K562 (cell line): ENCODE results near the gene DNAAF8. TPM values are rescaled to one million over a fixed set of nuclear protein-coding genes. Genes with fewer than 3 reads are reported as not detected.
A peak's percentile ranks its signal among the peaks of the same experiment; 100 is the strongest.

Experiments
- C11orf30 ChIP-seq: fragments of 450-650 bp; IDR thresholded peaks from 2 replicates; pipeline ENCODE4 v1.6.1; 2016; ENCODE audit warnings: low read depth, mild to moderate bottlenecking
- CCNT2 ChIP-seq: IDR thresholded peaks from 2 replicates; pipeline ENCODE4 v1.6.1; 2011; ENCODE audit warnings: borderline replicate concordance, low read depth, mild to moderate bottlenecking, moderate library complexity, mixed read lengths, low read length; ENCODE audit not compliant: insufficient read length; ENCODE audit errors: extremely low read depth
- CEBPG ChIP-seq, 3 experiments: fragments of 200-800 bp in 1 of 3; sonication (Bioruptor generic) in 1 of 3; sonication (generic) in 1 of 3; formaldehyde crosslinking in 1 of 3; IDR thresholded peaks in 2 of 3; conservative IDR thresholded peaks in 1 of 3; 2 replicates each; pipeline versions ENCODE4 v1.6.1 to v1.8.0; 2016 to 2022; ENCODE audit warnings: missing compliant biosample characterization in 2 of 3, missing genetic modification characterization in 2 of 3, mild to moderate bottlenecking in 1 of 3, missing genetic modification reagents in 1 of 3
- HIVEP1 ChIP-seq: fragments of 250-450 bp; sonication (Bioruptor Pico); IDR thresholded peaks from 2 replicates; pipeline ENCODE4 v1.4.0; 2020; ENCODE audit warnings: mild to moderate bottlenecking
- KAT2B ChIP-seq: IDR thresholded peaks from one replicate; pipeline ENCODE4 v1.6.1; 2012; ENCODE audit warnings: low read depth, mild to moderate bottlenecking, control low read depth, inconsistent platforms, low read length, moderate library complexity
- MTA3 ChIP-seq: fragments of 450-650 bp; formaldehyde crosslinking; IDR thresholded peaks from 2 replicates; pipeline ENCODE4 v1.6.1; 2017; ENCODE audit warnings: mild to moderate bottlenecking, borderline replicate concordance
- PHF8 ChIP-seq: fragments of 200-600 bp; sonication (generic); IDR thresholded peaks from 2 replicates; pipeline ENCODE4 v1.6.1; 2012; ENCODE audit warnings: mixed run types, mild to moderate bottlenecking, inconsistent platforms, low read length, moderate library complexity, borderline replicate concordance
- PPARD ChIP-seq: fragments of 250-450 bp; sonication (Bioruptor Pico); IDR thresholded peaks from 2 replicates; pipeline ENCODE4 v1.8.0; 2022; ENCODE audit warnings: inconsistent platforms, mild to moderate bottlenecking, moderate library complexity
- RBM14 ChIP-seq: fragments of 200-400 bp; formaldehyde crosslinking; IDR thresholded peaks from 2 replicates; pipeline ENCODE4 v1.6.1; 2018; ENCODE audit warnings: low read depth, mild to moderate bottlenecking, low read length, moderate library complexity, borderline replicate concordance; ENCODE audit not compliant: insufficient read depth
- TARDBP ChIP-seq: fragments of 450-650 bp; IDR thresholded peaks from 2 replicates; pipeline ENCODE4 v1.6.1; 2016
- TFAM ChIP-seq: fragments of 250-450 bp; sonication (Bioruptor Pico); conservative IDR thresholded peaks from 2 replicates; pipeline ENCODE4 v1.5.0; 2021; ENCODE audit warnings: mild to moderate bottlenecking, moderate library complexity
- THRAP3 ChIP-seq: fragments of 450-650 bp; IDR thresholded peaks from 2 replicates; pipeline ENCODE4 v1.6.1; 2016; ENCODE audit warnings: mild to moderate bottlenecking, inconsistent platforms, borderline replicate concordance
- ZNF224 ChIP-seq: sonication (generic); formaldehyde crosslinking; IDR thresholded peaks from 2 replicates; pipeline ENCODE4 v1.8.0; 2022; ENCODE audit warnings: mild to moderate bottlenecking, missing genetic modification reagents
- ZNF77 ChIP-seq: fragments of 250-450 bp; sonication (Bioruptor Pico); IDR thresholded peaks from 2 replicates; pipeline ENCODE4 v1.5.0; 2020
- ZNF785 ChIP-seq: fragments of 250-450 bp; sonication (Bioruptor Pico); IDR thresholded peaks from 2 replicates; pipeline ENCODE4 v1.4.0; 2020; ENCODE audit warnings: mild to moderate bottlenecking
- polyA plus RNA-seq, 8 experiments: library from polyadenylated mRNA; depleted of rRNA in 4 of 8; stranded (reverse) in 5 of 8; unstranded in 3 of 8; fragments of >200 nt; fragmentation: Nextera tagmentation in 2 of 8; fragmentation: Illumina TruSeq in 1 of 8; extraction: Ambion mirVana in 2 of 8; extraction: Trizol in 1 of 8; gene quantifications; 2 replicates each; pipeline versions ENCODE4 v1.2.1 to v1.2.3, GENCODE V29; 2011 to 2014; ENCODE audit warnings: inconsistent platforms in 1 of 8, missing spikeins in 1 of 8
- total RNA-seq, 7 experiments: library from RNA; depleted of rRNA in 6 of 7; stranded (reverse); fragments of >200 nt in 6 of 7; fragmentation: Illumina TruSeq in 2 of 7; extraction: Trizol in 2 of 7; gene quantifications; 2 replicates each; pipeline versions ENCODE4 v1.2.1 to v1.2.3, GENCODE V29; 2011 to 2021; ENCODE audit warnings: low replicate concordance in 1 of 7
- TF ChIP-seq, protein P1 (sequence below), 2 experiments: fragments of 450-650 bp; formaldehyde crosslinking in 1 of 2; IDR thresholded peaks; 2 replicates each; pipeline versions ENCODE4 v1.4.0 to v1.6.1; 2014 to 2020; ENCODE audit warnings: mild to moderate bottlenecking in 2 of 2, borderline replicate concordance in 1 of 2, low read depth in 1 of 2
- TF ChIP-seq, protein P2 (sequence below): fragments of 450-650 bp; formaldehyde crosslinking; conservative IDR thresholded peaks from 2 replicates; pipeline ENCODE4 v1.4.0; 2022; ENCODE audit warnings: mild to moderate bottlenecking, missing genetic modification characterization

The DNAAF8 gene
- total and polyA plus RNA-seq, 9 of the 15 experiments (the other 6 are each of a cell fraction or from before 2014, with no cell fraction given), result 0.04 to 0.12 (median 0.10) TPM; not detected in 6

GRCh38 chr16:4693296-4693955 is 40.9 kb upstream of the DNAAF8 start, which contains the start of gene NUDT16L1 (continued):
- TF ChIP-seq, protein P1, sequence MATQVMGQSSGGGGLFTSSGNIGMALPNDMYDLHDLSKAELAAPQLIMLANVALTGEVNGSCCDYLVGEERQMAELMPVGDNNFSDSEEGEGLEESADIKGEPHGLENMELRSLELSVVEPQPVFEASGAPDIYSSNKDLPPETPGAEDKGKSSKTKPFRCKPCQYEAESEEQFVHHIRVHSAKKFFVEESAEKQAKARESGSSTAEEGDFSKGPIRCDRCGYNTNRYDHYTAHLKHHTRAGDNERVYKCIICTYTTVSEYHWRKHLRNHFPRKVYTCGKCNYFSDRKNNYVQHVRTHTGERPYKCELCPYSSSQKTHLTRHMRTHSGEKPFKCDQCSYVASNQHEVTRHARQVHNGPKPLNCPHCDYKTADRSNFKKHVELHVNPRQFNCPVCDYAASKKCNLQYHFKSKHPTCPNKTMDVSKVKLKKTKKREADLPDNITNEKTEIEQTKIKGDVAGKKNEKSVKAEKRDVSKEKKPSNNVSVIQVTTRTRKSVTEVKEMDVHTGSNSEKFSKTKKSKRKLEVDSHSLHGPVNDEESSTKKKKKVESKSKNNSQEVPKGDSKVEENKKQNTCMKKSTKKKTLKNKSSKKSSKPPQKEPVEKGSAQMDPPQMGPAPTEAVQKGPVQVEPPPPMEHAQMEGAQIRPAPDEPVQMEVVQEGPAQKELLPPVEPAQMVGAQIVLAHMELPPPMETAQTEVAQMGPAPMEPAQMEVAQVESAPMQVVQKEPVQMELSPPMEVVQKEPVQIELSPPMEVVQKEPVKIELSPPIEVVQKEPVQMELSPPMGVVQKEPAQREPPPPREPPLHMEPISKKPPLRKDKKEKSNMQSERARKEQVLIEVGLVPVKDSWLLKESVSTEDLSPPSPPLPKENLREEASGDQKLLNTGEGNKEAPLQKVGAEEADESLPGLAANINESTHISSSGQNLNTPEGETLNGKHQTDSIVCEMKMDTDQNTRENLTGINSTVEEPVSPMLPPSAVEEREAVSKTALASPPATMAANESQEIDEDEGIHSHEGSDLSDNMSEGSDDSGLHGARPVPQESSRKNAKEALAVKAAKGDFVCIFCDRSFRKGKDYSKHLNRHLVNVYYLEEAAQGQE (IDR thresholded peaks at IDR 0.05; ENCODE audit: borderline replicate concordance), result peak; percentile 7; the same call in 1 of the 2 replicates
- TF ChIP-seq, protein P1 (CRISPR knock-in tag; IDR thresholded peaks at IDR 0.05; ENCODE audit: low read depth), result no peak
- TF ChIP-seq TARDBP (peak; percentile 37; the same call in 1 of the 2 replicates), C11orf30 (peak; percentile 33), PPARD (no peak), RBM14 (no peak), ZNF785 (no peak), CCNT2 (peak; percentile 81), TFAM (CRISPR knock-in tag) (no peak), ZNF224 (CRISPR knock-in tag) (no peak), ZNF77 (CRISPR knock-in tag) (no peak), HIVEP1 (CRISPR knock-in tag) (no peak), THRAP3 (no peak), KAT2B (no peak), PHF8 (peak; percentile 79; the same call in 1 of the 2 replicates), MTA3 (peak; percentile 55; the same call in 1 of the 2 replicates), CEBPG (CRISPR knock-in tag; IDR thresholded peaks at IDR 0.05) (no peak), CEBPG (tag; conservative IDR thresholded peaks at IDR 0.05 in 1 of 2, IDR thresholded peaks at IDR 0.05 in 1 of 2) (no peak)
- TF ChIP-seq, protein P2, sequence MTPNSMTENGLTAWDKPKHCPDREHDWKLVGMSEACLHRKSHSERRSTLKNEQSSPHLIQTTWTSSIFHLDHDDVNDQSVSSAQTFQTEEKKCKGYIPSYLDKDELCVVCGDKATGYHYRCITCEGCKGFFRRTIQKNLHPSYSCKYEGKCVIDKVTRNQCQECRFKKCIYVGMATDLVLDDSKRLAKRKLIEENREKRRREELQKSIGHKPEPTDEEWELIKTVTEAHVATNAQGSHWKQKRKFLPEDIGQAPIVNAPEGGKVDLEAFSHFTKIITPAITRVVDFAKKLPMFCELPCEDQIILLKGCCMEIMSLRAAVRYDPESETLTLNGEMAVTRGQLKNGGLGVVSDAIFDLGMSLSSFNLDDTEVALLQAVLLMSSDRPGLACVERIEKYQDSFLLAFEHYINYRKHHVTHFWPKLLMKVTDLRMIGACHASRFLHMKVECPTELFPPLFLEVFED (CRISPR knock-in tag), result no peak
